Tibial nerve (tissue), 4 donors: ENCODE results near the gene SH3RF2. TPM values are rescaled to one million over a fixed set of nuclear protein-coding genes. Genes with fewer than 3 reads are reported as not detected.

Source experiments
- DNase-seq, 2 donors: peaks; one replicate each; pipeline ENCODE4 v3.0.0-alpha.2; 2019; ENCODE audit warnings: low spot score in 2 of 2
- H3K27ac ChIP-seq, 4 donors: fragments of 200-600 bp; sonication (generic) in 3 of 4; one replicate each; pipeline ENCODE4 v1.5.1; 2017 to 2019; ENCODE audit warnings: mild to moderate bottlenecking in 1 of 4
- H3K27me3 ChIP-seq, 2 donors: fragments of 200-600 bp; sonication (generic) in 1 of 2; one replicate each; pipeline versions ENCODE4 v1.5.1 to v1.6.0; 2017 to 2019
- H3K36me3 ChIP-seq, 3 donors: fragments of 200-600 bp; sonication (generic); one replicate each; pipeline ENCODE4 v1.5.1; 2018 to 2019
- H3K4me1 ChIP-seq, 4 donors: fragments of 200-600 bp; sonication (generic) in 3 of 4; one replicate each; pipeline ENCODE4 v1.5.1; 2017 to 2019
- H3K4me3 ChIP-seq, 4 donors: fragments of 200-600 bp; sonication (generic) in 3 of 4; one replicate each; pipeline ENCODE4 v1.5.1; 2017 to 2019; ENCODE audit warnings: mild to moderate bottlenecking in 1 of 4, moderate library complexity in 1 of 4
- H3K9me3 ChIP-seq, 4 donors: fragments of 200-600 bp; sonication (generic) in 3 of 4; one replicate each; pipeline ENCODE4 v1.5.1; 2017 to 2019
- CTCF ChIP-seq, 5 experiments: fragments of 200-600 bp in 3 of 5; fragments of 450-650 bp in 2 of 5; sonication (generic) in 3 of 5; IDR thresholded peaks; one replicate each; pipeline ENCODE4 v1.5.1; 2016 to 2019; ENCODE audit warnings: antibody characterized with exemption in 5 of 5, mild to moderate bottlenecking in 3 of 5, moderate library complexity in 2 of 5
- EP300 ChIP-seq, 2 donors: sonication (generic); formaldehyde crosslinking; IDR thresholded peaks; one replicate each; pipeline ENCODE4 v1.6.1; 2017; ENCODE audit warnings: antibody characterized with exemption in 2 of 2, mild to moderate bottlenecking in 1 of 2
- POLR2A ChIP-seq, 2 donors: fragments of 450-650 bp; IDR thresholded peaks; one replicate each; pipeline ENCODE4 v1.6.1; 2017; ENCODE audit warnings: antibody characterized with exemption in 2 of 2, mild to moderate bottlenecking in 2 of 2, moderate library complexity in 2 of 2
- WGBS, 2 donors: methylation state at CpG; one replicate each; pipeline ENCODE4 v1.1.5; 2018; 5-methylcytosine and 5-hydroxymethylcytosine counted together
- total RNA-seq, 4 donors: library from RNA; depleted of rRNA; stranded (reverse); fragments of >200 nt; gene quantifications; one replicate each; pipeline ENCODE4 v1.1.0, GENCODE V29; 2016

SH3RF2 gene
- total RNA-seq, 4 donors from 2014 or later, result 1.0 to 5.1 (median 2.0) TPM

DNA sequence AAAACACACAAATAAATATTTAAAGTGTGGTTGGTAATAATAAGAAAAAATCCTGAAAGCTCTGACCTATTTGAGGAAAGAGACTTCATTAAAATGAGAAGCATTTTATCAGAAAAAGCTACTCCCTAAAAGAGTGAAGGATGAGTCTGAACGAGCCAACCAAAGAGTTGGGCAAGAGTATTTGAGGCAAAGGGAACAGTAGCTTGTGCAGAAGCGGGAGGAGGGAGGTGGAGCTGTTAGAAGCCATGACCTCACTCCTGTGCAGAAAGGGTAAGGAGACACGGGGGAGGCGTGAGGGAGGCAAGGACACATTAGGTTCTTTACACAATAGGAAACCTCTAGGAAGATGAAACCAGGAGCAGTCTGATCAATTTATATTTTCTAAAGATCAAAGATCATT, 29.4 kb downstream of the SH3RF2 start:
- Histone ChIP-seq H3K27ac (no peak overlapping the region), H3K36me3 (no peaks in the 10 kb centered on the region), H3K4me1 (no peaks in the 10 kb centered on the region), H3K4me3 (no peak overlapping the region), H3K27me3 (no peaks in the 10 kb centered on the region), H3K9me3 (no peaks in the 10 kb centered on the region)
- 50 to 57% methylated on average over 4 of the region's 4 CpGs for WGBS, 2 donors
- TF ChIP-seq POLR2A (IDR thresholded peaks at IDR 0.05) (no peak), CTCF (IDR thresholded peaks at IDR 0.05) (no peak), EP300 (IDR thresholded peaks at IDR 0.05) (no peak)
- no peak for DNase-seq

GRCh38 chr5:145967296-145967695, 30.9 kb downstream of the SH3RF2 start:
- WGBS, 2 donors, result 84 to 90% methylated on average over 2 of the region's 2 CpGs
- Histone ChIP-seq H3K9me3 (no peaks in the 10 kb centered on the region), H3K4me3 (no peak overlapping the region)

DNA sequence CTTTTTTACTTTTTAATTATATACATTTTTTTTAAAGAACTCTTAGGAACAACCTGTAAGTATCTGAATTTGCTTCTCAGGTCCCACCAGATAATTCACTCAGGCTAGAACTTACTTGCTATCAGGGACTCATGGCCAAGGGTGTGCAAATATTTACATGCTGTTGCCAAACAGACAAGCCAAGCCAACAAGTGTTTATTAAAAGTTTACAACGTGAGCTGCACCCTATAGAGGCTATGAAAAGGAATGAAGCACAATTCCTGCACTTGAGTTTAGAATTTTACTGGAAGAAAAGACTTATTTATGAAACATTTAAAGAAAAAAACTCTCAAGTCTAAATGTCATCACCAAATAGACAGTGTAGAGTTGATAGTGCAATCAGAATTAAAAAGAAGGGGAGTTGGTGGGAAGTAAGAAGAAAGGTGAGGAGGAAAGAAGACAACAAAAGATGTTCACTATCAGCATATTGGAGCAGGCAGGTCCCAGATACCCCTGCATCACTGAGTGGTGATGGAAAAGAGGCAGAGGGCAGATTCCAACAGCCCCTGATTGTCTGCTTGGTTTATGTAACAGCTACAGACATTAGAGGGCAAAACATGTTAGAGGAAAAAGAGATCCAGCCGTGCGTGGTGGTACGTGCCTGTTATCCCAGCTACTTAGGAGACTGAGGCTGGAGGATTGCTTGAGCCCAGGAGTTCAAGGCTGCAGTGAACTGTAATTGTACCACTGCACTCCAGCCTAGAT, 32.8 kb downstream of the SH3RF2 start:
- no peak overlapping the region for H3K4me3 ChIP-seq
- no peaks in the 10 kb centered on the region for H3K4me1 ChIP-seq
- no peak for TF ChIP-seq CTCF (IDR thresholded peaks at IDR 0.05)
- TF ChIP-seq EP300 (IDR thresholded peaks at IDR 0.05), result no peak
- TF ChIP-seq POLR2A (IDR thresholded peaks at IDR 0.05), result no peak
- H3K36me3 ChIP-seq, result no peaks in the 10 kb centered on the region
- no peak for DNase-seq
- WGBS, 2 donors, result 61 to 65% methylated on average over 4 of the region's 4 CpGs
- no peaks in the 10 kb centered on the region for H3K9me3 ChIP-seq
- H3K27me3 ChIP-seq, result no peaks in the 10 kb centered on the region
- H3K27ac ChIP-seq, result no peak overlapping the region

More at GRCh38 chr5:145967296-145967695, 30.9 kb downstream of the SH3RF2 start:
- H3K36me3 ChIP-seq, result no peaks in the 10 kb centered on the region
- H3K27ac ChIP-seq, result no peak overlapping the region
- H3K27me3 ChIP-seq, result no peaks in the 10 kb centered on the region
- H3K4me1 ChIP-seq, result no peaks in the 10 kb centered on the region
- no peak for DNase-seq
- TF ChIP-seq EP300 (IDR thresholded peaks at IDR 0.05) (no peak), CTCF (IDR thresholded peaks at IDR 0.05) (no peak), POLR2A (IDR thresholded peaks at IDR 0.05) (no peak)

DNA sequence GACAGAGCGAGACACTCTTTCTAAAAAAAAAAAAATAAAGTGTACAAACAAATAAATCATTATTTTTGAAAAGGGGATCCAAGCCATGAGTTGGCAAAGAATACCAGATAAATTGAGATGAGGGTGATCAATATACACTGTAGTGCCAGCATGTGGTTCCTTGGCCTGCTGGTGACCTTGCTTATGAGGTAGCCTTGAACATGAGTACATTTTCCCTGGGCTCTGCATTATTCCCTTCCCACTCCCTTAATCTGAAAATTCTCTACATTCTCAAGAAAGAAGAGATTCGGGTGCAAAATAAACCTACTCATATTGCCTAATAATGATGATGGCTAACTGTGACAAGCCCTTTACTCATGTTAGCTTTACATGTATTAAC, 33.3 kb downstream of the SH3RF2 start:
- H3K36me3 ChIP-seq, result no peaks in the 10 kb centered on the region
- H3K27ac ChIP-seq, result no peak overlapping the region
- no peak for DNase-seq
- H3K4me1 ChIP-seq, result no peaks in the 10 kb centered on the region
- no peak for TF ChIP-seq EP300 (IDR thresholded peaks at IDR 0.05)
- TF ChIP-seq POLR2A (IDR thresholded peaks at IDR 0.05), result no peak
- TF ChIP-seq CTCF (IDR thresholded peaks at IDR 0.05), result no peak
- H3K9me3 ChIP-seq, result no peaks in the 10 kb centered on the region
- no peaks in the 10 kb centered on the region for H3K27me3 ChIP-seq
- H3K4me3 ChIP-seq, result no peak overlapping the region
- WGBS, 2 donors, result 76 to 80% methylated on average over 2 of the region's 2 CpGs

GRCh38 chr5:145971108-145971507, 34.7 kb downstream of the SH3RF2 start:
- H3K27ac ChIP-seq, result no peak overlapping the region
- WGBS, 2 donors, result 88 to 96% methylated on average over 2 of the region's 2 CpGs
- H3K27me3 ChIP-seq, result no peaks in the 10 kb centered on the region
- TF ChIP-seq CTCF (IDR thresholded peaks at IDR 0.05), result no peak
- H3K9me3 ChIP-seq, result no peaks in the 10 kb centered on the region
- no peaks in the 10 kb centered on the region for H3K4me1 ChIP-seq
- no peak overlapping the region for H3K4me3 ChIP-seq
- no peaks in the 10 kb centered on the region for H3K36me3 ChIP-seq
- no peak for DNase-seq
